Astrocyte (in vitro differentiated cells and primary cell): Measurements from ENCODE around the gene KCNJ5. TPM values are rescaled to one million over a fixed set of nuclear protein-coding genes. Genes with fewer than 3 reads are reported as not detected.

Source experiments
- DNase-seq: peaks from one replicate; pipeline ENCODE4 v3.0.0-alpha.2; 2010; ENCODE audit warnings: low read depth
- FAIRE-seq: peaks from 2 replicates; lab custom pipeline; 2011; peaks lifted over from hg19 to GRCh38; lab: Jason Lieb, UNC
- H2AFZ ChIP-seq: 2 replicates; pipeline ENCODE4 v1.6.0; 2012; ENCODE audit warnings: low read depth, low read length, inconsistent platforms
- H3K27ac ChIP-seq: 2 replicates; pipeline ENCODE4 v1.5.1; 2011; ENCODE audit warnings: low read depth, low read length, inconsistent platforms
- H3K27me3 ChIP-seq: 2 replicates; pipeline ENCODE4 v1.6.0; 2011; ENCODE audit warnings: low read length, inconsistent platforms; ENCODE audit not compliant: insufficient read depth
- H3K36me3 ChIP-seq: 2 replicates; pipeline ENCODE4 v1.5.1; 2011; ENCODE audit warnings: low read length, inconsistent platforms; ENCODE audit not compliant: insufficient read depth
- H3K4me1 ChIP-seq: 2 replicates; pipeline ENCODE4 v1.5.1; 2011; ENCODE audit warnings: low read length, inconsistent platforms; ENCODE audit not compliant: insufficient read depth
- H3K4me2 ChIP-seq: 2 replicates; pipeline ENCODE4 v1.6.0; 2012; ENCODE audit warnings: low read length, inconsistent platforms
- H3K4me3 ChIP-seq: 2 replicates; pipeline ENCODE4 v1.5.1; 2011; ENCODE audit warnings: low read depth, mild to moderate bottlenecking, low read length, inconsistent platforms; ENCODE audit not compliant: insufficient read depth
- H3K79me2 ChIP-seq: 2 replicates; pipeline ENCODE4 v1.6.0; 2012; ENCODE audit warnings: mild to moderate bottlenecking, low read length, inconsistent platforms; ENCODE audit not compliant: insufficient read depth
- H3K9ac ChIP-seq: 2 replicates; pipeline ENCODE4 v1.6.0; 2012; ENCODE audit warnings: mild to moderate bottlenecking, low read length, inconsistent platforms
- H3K9me3 ChIP-seq: 2 replicates; pipeline ENCODE4 v1.5.1; 2012; ENCODE audit warnings: low read depth, mild to moderate bottlenecking, low read length, inconsistent platforms; ENCODE audit not compliant: insufficient read depth
- H4K20me1 ChIP-seq: 2 replicates; pipeline ENCODE4 v1.6.0; 2012; ENCODE audit warnings: low read length, inconsistent platforms; ENCODE audit not compliant: insufficient read depth
- H3K27ac Mint-ChIP-seq: one replicate; pipeline ENCODE4 v1.8.0; 2021; ENCODE audit warnings: mild to moderate bottlenecking, mixed read lengths; ENCODE audit not compliant: unreplicated experiment
- H3K27me3 Mint-ChIP-seq: one replicate; pipeline ENCODE4 v1.8.0; 2021; ENCODE audit warnings: low read depth, mixed read lengths; ENCODE audit not compliant: unreplicated experiment
- H3K36me3 Mint-ChIP-seq: one replicate; pipeline ENCODE4 v1.8.0; 2021; ENCODE audit warnings: low read depth, mixed read lengths; ENCODE audit not compliant: unreplicated experiment
- H3K4me1 Mint-ChIP-seq: one replicate; pipeline ENCODE4 v1.8.0; 2021; ENCODE audit warnings: low read depth, mixed read lengths; ENCODE audit not compliant: unreplicated experiment
- H3K4me3 Mint-ChIP-seq: one replicate; pipeline ENCODE4 v1.8.0; 2021; ENCODE audit warnings: mild to moderate bottlenecking, moderate library complexity, mixed read lengths; ENCODE audit not compliant: unreplicated experiment
- H3K9me3 Mint-ChIP-seq: one replicate; pipeline ENCODE4 v1.8.0; 2021; ENCODE audit warnings: mild to moderate bottlenecking, mixed read lengths; ENCODE audit not compliant: unreplicated experiment
- EZH2 ChIP-seq: IDR thresholded peaks from 2 replicates; pipeline ENCODE4 v1.6.1; 2012; ENCODE audit warnings: mild to moderate bottlenecking, low read length, inconsistent platforms; ENCODE audit not compliant: insufficient read depth
- total RNA-seq: library from RNA; stranded (reverse); gene quantifications from 2 replicates; pipeline ENCODE4 v1.2.1, GENCODE V29; 2021
- TF ChIP-seq, protein P1 (sequence below): IDR thresholded peaks from 2 replicates; pipeline ENCODE4 v1.5.1; 2011; ENCODE audit warnings: low read depth, mild to moderate bottlenecking, inconsistent platforms, low read length, moderate library complexity; ENCODE audit not compliant: insufficient read depth

The KCNJ5 gene
- total RNA-seq, 1 donor from 2014 or later: 1.4 TPM

DNA sequence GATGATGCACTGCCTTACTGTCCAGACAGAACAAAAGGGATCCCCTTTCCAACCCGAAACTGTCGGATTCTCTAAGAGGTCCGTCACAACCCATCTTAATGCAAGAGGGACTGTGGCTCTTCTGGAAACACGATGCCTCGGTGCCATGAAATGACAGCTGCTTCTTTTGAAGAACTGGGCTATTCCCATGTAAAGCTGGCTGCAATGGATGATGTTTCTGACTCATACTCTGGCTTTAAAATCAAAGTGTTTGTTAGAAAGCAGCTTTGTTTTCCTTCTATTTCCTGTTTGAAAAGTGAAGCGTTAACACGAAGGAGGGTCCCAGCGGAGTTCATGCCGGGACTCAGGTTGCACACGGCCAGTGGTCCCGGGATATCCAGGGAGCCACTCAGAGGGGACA lies 48.4 kb downstream of the KCNJ5 start:
- H2AFZ ChIP-seq: no peak overlapping the region
- H4K20me1 ChIP-seq: no peaks in the 10 kb centered on the region
- H3K27me3 ChIP-seq: peaks cover 10% of the 10 kb centered on the region
- Mint-ChIP-seq H3K27me3 (peaks cover 45% of the 10 kb centered on the region), H3K4me3 (no peak overlapping the region), H3K9me3 (peaks cover 4% of the 10 kb centered on the region), H3K27ac (no peak overlapping the region), H3K36me3 (no peaks in the 10 kb centered on the region), H3K4me1 (peaks cover 11% of the 10 kb centered on the region)
- DNase-seq (no peak), FAIRE-seq (no peak)
- no peak overlapping the region for H3K27ac ChIP-seq
- H3K4me2 ChIP-seq: no peak overlapping the region
- H3K9me3 ChIP-seq: no peaks in the 10 kb centered on the region
- H3K4me3 ChIP-seq: no peak overlapping the region
- no peaks in the 10 kb centered on the region for H3K4me1 ChIP-seq
- H3K9ac ChIP-seq: no peak overlapping the region
- no peaks in the 10 kb centered on the region for H3K36me3 ChIP-seq
- no peak for TF ChIP-seq EZH2
- TF ChIP-seq, protein P1, sequence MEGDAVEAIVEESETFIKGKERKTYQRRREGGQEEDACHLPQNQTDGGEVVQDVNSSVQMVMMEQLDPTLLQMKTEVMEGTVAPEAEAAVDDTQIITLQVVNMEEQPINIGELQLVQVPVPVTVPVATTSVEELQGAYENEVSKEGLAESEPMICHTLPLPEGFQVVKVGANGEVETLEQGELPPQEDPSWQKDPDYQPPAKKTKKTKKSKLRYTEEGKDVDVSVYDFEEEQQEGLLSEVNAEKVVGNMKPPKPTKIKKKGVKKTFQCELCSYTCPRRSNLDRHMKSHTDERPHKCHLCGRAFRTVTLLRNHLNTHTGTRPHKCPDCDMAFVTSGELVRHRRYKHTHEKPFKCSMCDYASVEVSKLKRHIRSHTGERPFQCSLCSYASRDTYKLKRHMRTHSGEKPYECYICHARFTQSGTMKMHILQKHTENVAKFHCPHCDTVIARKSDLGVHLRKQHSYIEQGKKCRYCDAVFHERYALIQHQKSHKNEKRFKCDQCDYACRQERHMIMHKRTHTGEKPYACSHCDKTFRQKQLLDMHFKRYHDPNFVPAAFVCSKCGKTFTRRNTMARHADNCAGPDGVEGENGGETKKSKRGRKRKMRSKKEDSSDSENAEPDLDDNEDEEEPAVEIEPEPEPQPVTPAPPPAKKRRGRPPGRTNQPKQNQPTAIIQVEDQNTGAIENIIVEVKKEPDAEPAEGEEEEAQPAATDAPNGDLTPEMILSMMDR: no peak
- no peaks in the 10 kb centered on the region for H3K79me2 ChIP-seq

DNA sequence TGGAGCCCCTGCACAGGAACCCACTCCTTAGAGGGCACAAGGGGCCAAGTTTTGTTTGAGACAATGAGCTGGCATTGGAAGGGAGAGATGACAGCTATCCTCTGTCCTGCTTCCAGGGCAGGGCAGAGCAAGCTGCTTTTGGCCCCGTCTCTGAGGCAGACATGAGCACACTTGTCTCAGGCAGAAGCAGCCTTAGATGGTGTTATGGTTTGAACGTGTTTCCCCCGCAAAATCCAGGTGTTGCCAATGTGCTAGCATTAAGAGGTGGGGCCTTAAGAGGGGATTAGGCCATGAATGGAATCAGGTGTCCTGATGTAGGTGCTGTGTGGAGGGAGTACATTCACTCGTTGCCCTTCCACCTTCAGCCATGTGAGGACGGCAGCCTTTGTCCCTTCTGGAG lies 49.0 kb downstream of the KCNJ5 start:
- Histone ChIP-seq H2AFZ (no peak overlapping the region), H3K4me2 (no peak overlapping the region), H3K9ac (no peak overlapping the region), H3K27me3 (peaks cover 10% of the 10 kb centered on the region), H3K27ac (no peak overlapping the region), H3K4me3 (no peak overlapping the region), H3K79me2 (no peaks in the 10 kb centered on the region), H3K4me1 (no peaks in the 10 kb centered on the region), H4K20me1 (no peaks in the 10 kb centered on the region), H3K36me3 (no peaks in the 10 kb centered on the region), H3K9me3 (no peaks in the 10 kb centered on the region)
- Mint-ChIP-seq H3K4me1 (peaks cover 11% of the 10 kb centered on the region), H3K27ac (no peak overlapping the region), H3K9me3 (peaks cover 4% of the 10 kb centered on the region), H3K4me3 (no peak overlapping the region), H3K36me3 (no peaks in the 10 kb centered on the region), H3K27me3 (peaks cover 49% of the 10 kb centered on the region)
- FAIRE-seq (no peak), DNase-seq (no peak)
- TF ChIP-seq, protein P1: no peak
- no peak for TF ChIP-seq EZH2

DNA sequence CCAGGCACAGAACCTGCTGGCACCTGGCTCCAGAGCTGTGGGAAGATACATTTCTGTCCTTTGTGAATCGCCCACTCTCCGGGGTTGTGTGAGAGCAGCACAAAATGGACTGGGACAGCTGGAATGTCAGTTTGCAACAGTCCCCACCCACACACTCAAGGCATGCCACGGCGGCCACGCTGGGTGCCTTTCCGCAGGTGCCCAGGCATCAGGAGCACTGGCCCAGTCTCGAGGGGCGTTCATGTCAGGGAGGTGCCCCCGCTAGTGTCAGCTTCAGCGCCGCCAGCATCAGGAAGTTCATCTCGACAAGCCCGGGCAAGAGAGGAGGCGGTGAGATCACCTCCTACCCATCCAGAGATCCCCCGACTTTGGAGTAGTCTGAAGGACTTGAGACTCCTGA lies 49.4 kb downstream of the KCNJ5 start:
- no peak overlapping the region for H3K27ac Mint-ChIP-seq
- no peak overlapping the region for H3K4me3 ChIP-seq
- H3K79me2 ChIP-seq: no peaks in the 10 kb centered on the region
- H3K4me2 ChIP-seq: no peak overlapping the region
- H3K27me3 Mint-ChIP-seq: peaks cover 52% of the 10 kb centered on the region
- no peaks in the 10 kb centered on the region for H3K36me3 ChIP-seq
- H3K9ac ChIP-seq: no peak overlapping the region
- H4K20me1 ChIP-seq: no peaks in the 10 kb centered on the region
- H3K9me3 Mint-ChIP-seq: peaks cover 4% of the 10 kb centered on the region
- no peak overlapping the region for H3K4me3 Mint-ChIP-seq
- H3K27me3 ChIP-seq: peaks cover 10% of the 10 kb centered on the region
- DNase-seq (no peak), FAIRE-seq (no peak)
- no peak overlapping the region for H3K27ac ChIP-seq
- H3K4me1 Mint-ChIP-seq: peaks cover 11% of the 10 kb centered on the region
- no peak overlapping the region for H2AFZ ChIP-seq
- TF ChIP-seq, protein P1: no peak
- no peak for TF ChIP-seq EZH2
- no peaks in the 10 kb centered on the region for H3K4me1 ChIP-seq
- no peaks in the 10 kb centered on the region for H3K9me3 ChIP-seq
- H3K36me3 Mint-ChIP-seq: no peaks in the 10 kb centered on the region
